Right lobe of liver (tissue), 6 donors: ENCODE results near the gene LASP1. TPM values are rescaled to one million over a fixed set of nuclear protein-coding genes. Genes with fewer than 3 reads are reported as not detected.

ENCODE experiments used
- ATAC-seq, 4 donors: fragments of 200-7000 bp; cut with Tn5 transposase; one replicate each; pipeline ENCODE4 v1.9.1; 2020; ENCODE audit warnings: mild to moderate bottlenecking in 4 of 4, moderate library complexity in 4 of 4
- DNase-seq, 3 donors: peaks; one replicate each; pipeline ENCODE4 v3.0.0-alpha.2; 2020
- H3K27ac ChIP-seq, 3 donors: fragments of 200-600 bp; one replicate each; pipeline ENCODE4 v1.8.0; 2022
- H3K27me3 ChIP-seq, 2 donors: fragments of 200-600 bp; one replicate each; pipeline ENCODE4 v1.8.0; 2022
- H3K36me3 ChIP-seq, 4 donors: fragments of 200-600 bp; sonication (generic) in 1 of 4; one replicate each; pipeline versions ENCODE4 v1.5.1 to v1.8.0; 2017 to 2022; ENCODE audit warnings: control low read depth in 1 of 4
- H3K4me1 ChIP-seq, 4 donors: fragments of 200-600 bp; sonication (generic) in 1 of 4; one replicate each; pipeline versions ENCODE4 v1.5.1 to v1.8.0; 2017 to 2022; ENCODE audit warnings: control low read depth in 1 of 4
- H3K4me3 ChIP-seq, 3 donors: fragments of 200-600 bp; one replicate each; pipeline ENCODE4 v1.8.0; 2022
- H3K9me3 ChIP-seq, 4 donors: fragments of 200-600 bp; sonication (generic) in 1 of 4; one replicate each; pipeline versions ENCODE4 v1.5.1 to v1.8.0; 2017 to 2022; ENCODE audit warnings: control low read depth in 1 of 4
- POLR2A ChIP-seq: fragments of 450-650 bp; IDR thresholded peaks from one replicate; pipeline ENCODE4 v1.6.1; 2017; ENCODE audit warnings: antibody characterized with exemption, mild to moderate bottlenecking
- WGBS: methylation state at CpG from one replicate; pipeline ENCODE4 v1.1.6; 2018; ENCODE audit warnings: low coverage, low lambda C conversion rate; ENCODE audit not compliant: insufficient coverage; ENCODE audit errors: missing lambda C conversion rate; 5-methylcytosine and 5-hydroxymethylcytosine counted together
- intact Hi-C, 2 donors: fragments of 100-400 bp; cut with DNase I; formaldehyde crosslinking; loops; one replicate each; pipeline versions ENCODE4 v1.11.2 to v1.14.1; 2022
- total RNA-seq, 6 experiments: library from RNA; depleted of rRNA in 2 of 6; stranded (reverse); fragments of >200 nt in 2 of 6; fragmentation: NEBNext Ultra II Directional in 3 of 6; extraction: Animal tissue kit (Norgen Biotek cat#: 25700) in 3 of 6; gene quantifications; one replicate each; pipeline versions ENCODE4 v1.1.0 to v1.2.4, GENCODE V29; 2016 to 2023
- TF ChIP-seq, protein P1 (sequence below), 4 donors: fragments of 200-600 bp in 3 of 4; fragments of 450-650 bp in 1 of 4; IDR thresholded peaks; one replicate each; pipeline versions ENCODE4 v1.5.1 to v1.8.0; 2016 to 2022; ENCODE audit warnings: antibody characterized with exemption in 4 of 4, mild to moderate bottlenecking in 2 of 4
- donor health status: DM: no; HTN: yes; CAD: no.
- donor health status: DM: no; HTN: no; CAD: no.
- donor health status: DM: no; HTN: no; CAD: no.
- donor health status: DM: no; HTN: yes; CAD: no.
- donor health status: DM: no; HTN: yes; CAD: no.

The LASP1 gene
- total RNA-seq, 6 experiments from 2014 or later = 52.2 to 124 (median 84.8) TPM

DNA sequence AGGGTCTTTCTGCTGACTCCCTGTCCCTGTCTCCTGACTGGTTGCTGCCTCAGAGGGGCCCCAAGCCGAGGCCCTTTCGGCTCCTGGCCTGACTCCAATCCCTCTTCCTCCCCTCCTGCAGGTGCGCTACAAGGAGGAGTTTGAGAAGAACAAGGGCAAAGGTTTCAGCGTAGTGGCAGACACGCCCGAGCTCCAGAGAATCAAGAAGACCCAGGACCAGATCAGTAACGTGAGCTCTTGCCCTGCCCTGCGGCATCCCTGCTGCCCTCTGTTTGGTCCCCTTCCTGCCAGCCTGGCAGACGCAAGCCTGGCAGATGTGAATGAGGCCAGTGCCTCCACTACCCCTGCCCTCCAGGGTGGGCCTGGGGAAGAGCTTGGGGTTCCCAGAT lies 28.4 kb downstream of the LASP1 start:
- no peak for ATAC-seq
- whole genome bisulfite sequencing = 40% methylated on average over 1 of the region's 9 CpGs
- peaks cover 0 to 4% (median 0%) of the 10 kb centered on the region in 4 donors for H3K36me3 ChIP-seq
- intact Hi-C loops = no loop called here
- H3K4me3 ChIP-seq = no peak overlapping the region
- TF ChIP-seq, protein P1, sequence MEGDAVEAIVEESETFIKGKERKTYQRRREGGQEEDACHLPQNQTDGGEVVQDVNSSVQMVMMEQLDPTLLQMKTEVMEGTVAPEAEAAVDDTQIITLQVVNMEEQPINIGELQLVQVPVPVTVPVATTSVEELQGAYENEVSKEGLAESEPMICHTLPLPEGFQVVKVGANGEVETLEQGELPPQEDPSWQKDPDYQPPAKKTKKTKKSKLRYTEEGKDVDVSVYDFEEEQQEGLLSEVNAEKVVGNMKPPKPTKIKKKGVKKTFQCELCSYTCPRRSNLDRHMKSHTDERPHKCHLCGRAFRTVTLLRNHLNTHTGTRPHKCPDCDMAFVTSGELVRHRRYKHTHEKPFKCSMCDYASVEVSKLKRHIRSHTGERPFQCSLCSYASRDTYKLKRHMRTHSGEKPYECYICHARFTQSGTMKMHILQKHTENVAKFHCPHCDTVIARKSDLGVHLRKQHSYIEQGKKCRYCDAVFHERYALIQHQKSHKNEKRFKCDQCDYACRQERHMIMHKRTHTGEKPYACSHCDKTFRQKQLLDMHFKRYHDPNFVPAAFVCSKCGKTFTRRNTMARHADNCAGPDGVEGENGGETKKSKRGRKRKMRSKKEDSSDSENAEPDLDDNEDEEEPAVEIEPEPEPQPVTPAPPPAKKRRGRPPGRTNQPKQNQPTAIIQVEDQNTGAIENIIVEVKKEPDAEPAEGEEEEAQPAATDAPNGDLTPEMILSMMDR (IDR thresholded peaks at IDR 0.05) = no peak
- no peak for TF ChIP-seq POLR2A
- H3K9me3 ChIP-seq = no peaks in the 10 kb centered on the region
- DNase-seq = no peak
- H3K27ac ChIP-seq = peak overlapping the region; percentile 5 to 71 (median 43)
- H3K27me3 ChIP-seq = no peaks in the 10 kb centered on the region
- H3K4me1 ChIP-seq = peaks cover 0 to 72% (median 31%) of the 10 kb centered on the region in 4 donors

DNA sequence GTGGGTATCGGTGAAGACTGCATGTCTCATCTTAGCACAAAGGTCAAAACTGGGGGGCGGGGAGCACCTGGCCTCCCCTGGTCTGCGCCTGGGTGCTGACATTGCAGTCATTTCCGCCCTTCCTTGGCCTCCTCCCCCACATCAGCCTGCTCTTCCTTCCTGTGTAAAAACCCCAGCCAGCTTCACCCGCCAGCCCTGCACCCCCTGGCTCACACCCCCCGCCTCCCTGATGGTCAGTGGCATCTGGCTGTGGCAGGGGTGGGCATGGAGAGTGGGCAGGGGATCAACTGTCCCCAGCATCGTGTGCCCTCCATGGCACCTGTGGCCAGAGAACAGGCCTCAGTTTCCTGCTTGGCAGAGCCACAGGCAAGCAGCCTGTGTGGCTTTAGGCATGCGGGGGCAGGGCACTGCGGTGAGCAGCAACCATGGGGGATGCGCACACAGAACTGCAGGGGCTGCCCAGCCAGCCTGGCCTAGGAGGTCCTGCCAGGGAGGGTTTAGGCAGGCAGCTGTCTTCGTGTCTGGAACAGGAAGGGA lies 29.0 kb downstream of the LASP1 start:
- H3K36me3 ChIP-seq = peaks cover 0 to 7% (median 0%) of the 10 kb centered on the region in 4 donors
- no peak overlapping the region for H3K4me3 ChIP-seq
- intact Hi-C loops = no loop called here
- H3K4me1 ChIP-seq = peaks cover 0 to 66% (median 26%) of the 10 kb centered on the region in 4 donors
- H3K27me3 ChIP-seq = no peaks in the 10 kb centered on the region
- peak overlapping the region; percentile 5 to 71 (median 43) for H3K27ac ChIP-seq
- DNase-seq (peak in 1 of 3 donors; percentile 59), ATAC-seq (peak; percentile 11 to 29 (median 20))
- TF ChIP-seq POLR2A = no peak
- TF ChIP-seq, protein P1 (IDR thresholded peaks at IDR 0.05) = no peak
- H3K9me3 ChIP-seq = no peaks in the 10 kb centered on the region
- 28% methylated on average over 2 of the region's 11 CpGs for WGBS

DNA sequence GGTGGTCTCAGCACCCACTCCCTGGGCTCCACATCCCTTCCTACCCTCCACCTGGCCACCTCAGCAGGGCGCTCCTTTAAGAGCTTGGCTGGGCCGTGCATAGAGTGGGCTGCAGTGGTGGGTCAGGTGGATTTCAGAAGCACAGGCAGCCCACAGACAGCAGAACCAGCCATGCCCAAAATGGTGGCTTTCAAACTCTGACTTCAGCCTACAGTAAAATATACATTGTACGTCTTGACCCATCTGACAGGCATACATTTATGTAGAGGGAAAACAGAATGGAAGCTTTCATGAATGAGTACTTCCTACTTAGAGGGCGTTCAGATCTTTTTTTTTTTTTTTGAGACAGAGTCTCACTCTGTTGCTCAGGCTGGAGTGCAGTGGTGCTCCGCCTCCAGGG lies 29.6 kb downstream of the LASP1 start:
- Histone ChIP-seq H3K27me3 (no peaks in the 10 kb centered on the region), H3K27ac (peak overlapping the region in 2 of 3 donors; percentile 8 to 71), H3K4me3 (no peak overlapping the region), H3K36me3 (peaks cover 0 to 11% (median 2%) of the 10 kb centered on the region in 4 donors), H3K9me3 (no peaks in the 10 kb centered on the region), H3K4me1 (peaks cover 0 to 60% (median 23%) of the 10 kb centered on the region in 4 donors)
- no peak for DNase-seq
- ATAC-seq = no peak
- intact Hi-C loops = no loop called here
- TF ChIP-seq POLR2A = no peak
- TF ChIP-seq, protein P1 (IDR thresholded peaks at IDR 0.05) = no peak
- WGBS = 60% methylated on average over 3 of the region's 5 CpGs

DNA sequence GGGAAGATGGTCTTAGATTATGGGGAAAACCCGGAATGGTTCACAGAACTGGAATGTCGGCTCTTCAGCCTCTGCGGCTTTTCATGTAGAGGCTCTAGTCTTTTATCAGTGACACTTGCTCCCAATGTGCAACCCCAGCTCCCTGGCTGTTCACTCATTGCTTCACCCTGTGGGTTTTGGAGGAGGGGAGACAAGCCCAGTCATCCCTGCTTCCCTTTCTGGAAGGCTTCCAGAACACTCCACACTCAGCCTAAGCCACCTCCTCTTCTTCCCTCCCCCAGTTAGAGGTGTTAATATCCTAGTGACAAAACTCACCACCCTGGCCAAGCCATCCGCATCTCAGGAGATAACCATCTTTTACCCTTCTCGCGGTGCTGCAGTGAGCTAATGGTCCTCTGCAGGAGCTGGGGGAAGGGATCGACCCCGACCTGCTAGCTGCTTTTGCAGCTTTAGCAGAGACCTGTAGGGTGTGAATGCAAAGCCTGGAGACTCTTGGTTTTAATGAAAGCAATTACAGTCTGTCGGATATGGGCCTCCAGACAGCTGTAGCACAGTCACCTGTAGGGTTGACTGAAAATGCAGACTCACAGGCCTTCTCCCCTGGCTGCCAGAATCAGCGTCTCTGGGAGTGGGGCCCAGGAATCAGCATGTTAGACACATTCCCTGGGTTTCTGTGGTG lies 31.3 kb downstream of the LASP1 start:
- Histone ChIP-seq H3K27me3 (no peaks in the 10 kb centered on the region), H3K4me1 (peaks cover 0 to 55% (median 23%) of the 10 kb centered on the region in 4 donors), H3K9me3 (no peaks in the 10 kb centered on the region), H3K36me3 (peaks cover 0 to 15% (median 10%) of the 10 kb centered on the region in 4 donors), H3K4me3 (no peak overlapping the region), H3K27ac (peak overlapping the region in 1 of 3 donors; percentile 29)
- ATAC-seq (peak; percentile 16 to 46 (median 34)), DNase-seq (no peak)
- TF ChIP-seq, protein P1 (IDR thresholded peaks at IDR 0.05) = no peak
- TF ChIP-seq POLR2A = no peak
- intact Hi-C loops = no loop called here
- 12% methylated on average over 5 of the region's 10 CpGs for WGBS
